HFFc6 (cell line): ENCODE data around the gene NCOA5. TPM values are rescaled to one million over a fixed set of nuclear protein-coding genes. Genes with fewer than 3 reads are reported as not detected.

Experiments used
- DNase-seq: peaks from one replicate; pipeline ENCODE4 v3.0.0-alpha.2; 2018
- H3K27ac Mint-ChIP-seq: 2 replicates; pipeline ENCODE4 v1.8.0; 2020; ENCODE audit warnings: mild to moderate bottlenecking, mixed read lengths
- H3K27me3 Mint-ChIP-seq: 2 replicates; pipeline ENCODE4 v1.8.0; 2021; ENCODE audit warnings: mild to moderate bottlenecking, moderate library complexity, mixed read lengths; ENCODE audit not compliant: insufficient read depth
- H3K36me3 Mint-ChIP-seq: 2 replicates; pipeline ENCODE4 v1.8.0; 2021; ENCODE audit warnings: low read depth, mixed read lengths
- H3K4me1 Mint-ChIP-seq: 2 replicates; pipeline ENCODE4 v1.8.0; 2020; ENCODE audit warnings: low read depth, mixed read lengths
- H3K4me3 Mint-ChIP-seq: 2 replicates; pipeline ENCODE4 v1.8.0; 2020; ENCODE audit warnings: mild to moderate bottlenecking, moderate library complexity, mixed read lengths
- H3K9me3 Mint-ChIP-seq: 2 replicates; pipeline ENCODE4 v1.8.0; 2020; ENCODE audit warnings: mild to moderate bottlenecking, mixed read lengths
- CTCF ChIP-seq: fragments of 200-600 bp; sonication (generic); IDR thresholded peaks from 2 replicates; pipeline ENCODE4 v1.5.0; 2021; ENCODE audit warnings: antibody characterized with exemption, mild to moderate bottlenecking
- total RNA-seq, 6 experiments: library from RNA; stranded (reverse); fragmentation: NEBNext Ultra II Directional; extraction: Animal tissue kit (Norgen Biotek cat#: 25700); gene quantifications; 2 replicates in 1 of 6; 3 replicates in 5 of 6; pipeline ENCODE4 v1.2.3, GENCODE V29; 2021

Gene NCOA5
- total RNA-seq, 6 experiments from 2014 or later, result 15.3 to 25.1 (median 23.2) TPM

- H3K4me1 Mint-ChIP-seq, result no peaks in the 10 kb centered on the region
- no peaks in the 10 kb centered on the region for H3K9me3 Mint-ChIP-seq
- peaks cover 40% of the 10 kb centered on the region for H3K27me3 Mint-ChIP-seq
- H3K4me3 Mint-ChIP-seq, result no peak overlapping the region
- DNase-seq, result no peak
- no peak for TF ChIP-seq CTCF
- no peak overlapping the region for H3K27ac Mint-ChIP-seq
- H3K36me3 Mint-ChIP-seq, result no peaks in the 10 kb centered on the region
Measured at GRCh38 chr20:46046588-46047310, 43.0 kb downstream of the NCOA5 start.

DNA sequence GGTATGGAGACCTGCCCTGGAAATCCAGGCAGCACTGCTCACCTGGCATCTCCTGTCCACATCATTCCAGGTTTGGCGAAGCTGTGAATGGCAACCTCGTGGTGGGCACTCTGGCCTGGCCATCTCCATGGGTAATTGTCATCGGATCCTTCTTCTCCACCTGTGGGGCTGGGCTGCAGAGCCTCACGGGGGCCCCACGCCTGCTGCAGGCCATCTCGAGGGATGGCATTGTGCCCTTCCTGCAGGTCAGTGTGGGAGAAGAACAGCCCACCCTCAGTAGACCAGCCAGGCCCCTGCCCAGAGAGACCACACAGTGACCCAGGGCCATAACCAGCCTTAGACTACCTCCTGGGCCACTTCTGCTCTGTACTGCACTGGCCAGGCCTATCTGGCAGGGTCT, 44.9 kb downstream of the NCOA5 start:
- Mint-ChIP-seq H3K4me3 (no peak overlapping the region), H3K27ac (no peak overlapping the region), H3K9me3 (no peaks in the 10 kb centered on the region), H3K4me1 (no peaks in the 10 kb centered on the region), H3K36me3 (no peaks in the 10 kb centered on the region), H3K27me3 (peaks cover 33% of the 10 kb centered on the region)
- TF ChIP-seq CTCF, result no peak
- no peak for DNase-seq

GRCh38 chr20:46043556-46043955, 46.2 kb downstream of the NCOA5 start:
- no peak overlapping the region for H3K4me3 Mint-ChIP-seq
- TF ChIP-seq CTCF, result no peak

DNA sequence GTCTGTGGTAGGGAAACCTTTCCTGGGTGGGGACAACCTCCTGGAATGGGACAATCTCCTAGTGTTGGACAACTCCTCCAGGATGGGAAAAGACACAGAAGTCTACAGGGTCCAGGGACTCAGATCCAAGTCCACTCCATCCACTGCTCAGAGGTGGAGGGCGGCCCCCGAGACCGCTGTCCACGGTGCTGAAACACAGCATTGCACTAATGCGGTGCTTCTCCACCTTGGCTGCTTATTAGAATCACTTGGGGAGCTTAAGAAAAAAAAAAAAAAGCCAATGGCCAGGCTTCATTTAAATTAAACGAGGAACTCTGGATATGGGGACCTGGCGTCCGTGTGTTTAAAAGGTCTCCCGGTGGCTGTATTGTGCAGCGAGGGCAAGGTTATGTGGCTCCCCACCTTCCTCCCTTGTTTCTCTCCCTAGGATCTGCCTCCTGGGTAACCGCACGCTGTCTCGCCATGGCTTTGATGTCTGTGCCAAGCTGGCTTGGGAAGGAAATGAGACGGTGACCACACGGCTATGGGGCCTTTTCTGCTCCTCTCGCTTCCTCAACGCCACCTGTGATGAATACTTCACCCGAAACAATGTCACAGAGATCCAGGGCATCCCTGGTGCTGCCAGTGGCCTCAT, 48.7 kb downstream of the NCOA5 start:
- Mint-ChIP-seq H3K9me3 (no peaks in the 10 kb centered on the region), H3K4me3 (no peak overlapping the region), H3K4me1 (no peaks in the 10 kb centered on the region), H3K36me3 (no peaks in the 10 kb centered on the region), H3K27ac (no peak overlapping the region), H3K27me3 (peaks cover 27% of the 10 kb centered on the region)
- TF ChIP-seq CTCF, result no peak
- DNase-seq, result peak; percentile 24

More at GRCh38 chr20:46043556-46043955, 46.2 kb downstream of the NCOA5 start:
- H3K27ac Mint-ChIP-seq, result no peak overlapping the region
- H3K4me1 Mint-ChIP-seq, result no peaks in the 10 kb centered on the region
- peaks cover 28% of the 10 kb centered on the region for H3K27me3 Mint-ChIP-seq
- H3K36me3 Mint-ChIP-seq, result no peaks in the 10 kb centered on the region
- no peak for DNase-seq
- no peaks in the 10 kb centered on the region for H3K9me3 Mint-ChIP-seq

GRCh38 chr20:46037036-46037435, 52.7 kb downstream of the NCOA5 start:
- no peak overlapping the region for H3K27ac Mint-ChIP-seq
- no peak for TF ChIP-seq CTCF
- H3K27me3 Mint-ChIP-seq, result peaks cover 25% of the 10 kb centered on the region
- no peak for DNase-seq
- H3K36me3 Mint-ChIP-seq, result no peaks in the 10 kb centered on the region
- 0 out of 2 replicates have a peak, but pooled peaks cover 6% of the 10 kb centered on the region for H3K4me1 Mint-ChIP-seq
- H3K4me3 Mint-ChIP-seq, result no peak overlapping the region
- H3K9me3 Mint-ChIP-seq, result no peaks in the 10 kb centered on the region
